Pancreas (tissue), 10 donors: ENCODE results near the gene CHMP2B. TPM values are rescaled to one million over a fixed set of nuclear protein-coding genes. Genes with fewer than 3 reads are reported as not detected.
"Not testable (repeated sequence)": the region's sequence is repeated elsewhere in the genome, so short reads cannot be mapped to it uniquely, and the experiment has no call there.

Source experiments
- ATAC-seq, 4 donors: fragments of 200-7000 bp; cut with Tn5 transposase; one replicate each; pipeline versions ENCODE4 v1.8.0 to v1.9.1; 2020; ENCODE audit warnings: mild to moderate bottlenecking in 4 of 4, moderate library complexity in 4 of 4
- DNase-seq, 6 donors: peaks; one replicate each; pipeline ENCODE4 v3.0.0-alpha.2; 2020
- FAIRE-seq: peaks from 2 replicates; lab custom pipeline; 2012; peaks lifted over from hg19 to GRCh38; lab: Jason Lieb, UNC
- H3K27ac ChIP-seq, 4 donors: fragments of 200-600 bp; sonication (generic); 1 replicate in 3 of 4; 2 replicates in 1 of 4; pipeline versions ENCODE4 v1.5.0 to v1.8.0; 2020
- H3K27me3 ChIP-seq, 4 donors: fragments of 200-600 bp; one replicate each; pipeline ENCODE4 v1.8.0; 2021
- H3K36me3 ChIP-seq, 3 donors: fragments of 200-600 bp; sonication (generic) in 1 of 3; one replicate each; pipeline versions ENCODE4 v1.5.0 to v1.8.0; 2020 to 2021
- H3K4me1 ChIP-seq, 3 donors: fragments of 200-600 bp; one replicate each; pipeline ENCODE4 v1.8.0; 2021
- H3K4me3 ChIP-seq, 4 donors: fragments of 200-600 bp; sonication (generic) in 2 of 4; one replicate each; pipeline versions ENCODE4 v1.5.0 to v1.8.0; 2020 to 2021
- H3K9me3 ChIP-seq, 4 donors: fragments of 200-600 bp; one replicate each; pipeline ENCODE4 v1.8.0; 2021
- CTCF ChIP-seq, 4 donors: fragments of 200-600 bp; sonication (generic) in 3 of 4; IDR thresholded peaks; one replicate each; pipeline versions ENCODE4 v1.5.0 to v1.8.0; 2021; ENCODE audit warnings: antibody characterized with exemption in 4 of 4
- WGBS, 2 donors: extraction: QIAGEN DNeasy Blood & Tissue Kit; methylation state at CpG; one replicate each; pipeline ENCODE4 v1.1.7; 2013; 5-methylcytosine and 5-hydroxymethylcytosine counted together
- intact Hi-C, 3 donors: fragments of 100-400 bp; cut with DNase I; formaldehyde crosslinking; loops; one replicate each; pipeline versions ENCODE4 v1.11.1 to v1.14.2; 2022
- polyA plus RNA-seq, 2 donors: library from polyadenylated mRNA; stranded (reverse); fragments of 200-250 nt; gene quantifications; one replicate each; pipeline ENCODE4 v1.2.3, GENCODE V29; 2013
- total RNA-seq, 6 donors: library from RNA; stranded (reverse); fragmentation: NEBNext Ultra II Directional in 4 of 6; extraction: Animal tissue kit (Norgen Biotek cat#: 25700) in 4 of 6; gene quantifications; one replicate each; pipeline versions ENCODE4 v1.2.1 to v1.2.4, GENCODE V29; 2021 to 2023
- donor health status: healthy with polysubstance abuse.
- donor health status: DM: no; HTN: no; CAD: no; lungs with moderate emphysema.
- donor health status: DM: no; HTN: no; CAD: no.
- donor health status: control.
- donor health status: control.
- donor health status: Bipolar disorder and iron deficiency.
- donor health status: DM: yes; HTN: yes; CAD: no.
- donor health status: DM: no; HTN: no; CAD: no.
- donor health status: DM: no; HTN: no; CAD: no.
- donor health status: DM: yes; HTN: yes; CAD: no.

Gene CHMP2B
- total and polyA plus RNA-seq, 8 donors, result 10.3 to 29.0 (median 21.7) TPM

GRCh38 chr3:87233805-87234204 lies 6.7 kb downstream of the CHMP2B start:
- TF ChIP-seq CTCF (IDR thresholded peaks at IDR 0.05), result no peak
- ATAC-seq, result no peak
- intact Hi-C loops, result no loop called here
- no peak for DNase-seq
- Histone ChIP-seq H3K27me3 (no peaks in the 10 kb centered on the region), H3K27ac (no peak overlapping the region), H3K4me1 (peaks cover 16 to 37% (median 20%) of the 10 kb centered on the region in 3 donors), H3K4me3 (no peak overlapping the region), H3K36me3 (no peaks in the 10 kb centered on the region), H3K9me3 (no peaks in the 10 kb centered on the region)
- no peak for FAIRE-seq
- WGBS, 2 donors, result 79 to 92% methylated on average over 1 of the region's 1 CpG

GRCh38 chr3:87236093-87236492 lies 9.0 kb downstream of the CHMP2B start:
- no peaks in the 10 kb centered on the region for H3K9me3 ChIP-seq
- no peak overlapping the region for H3K4me3 ChIP-seq
- H3K36me3 ChIP-seq, result peaks cover 0 to 5% (median 0%) of the 10 kb centered on the region in 3 donors
- DNase-seq, result no peak
- peaks cover 0 to 19% (median 6%) of the 10 kb centered on the region in 3 donors for H3K4me1 ChIP-seq
- no peaks in the 10 kb centered on the region for H3K27me3 ChIP-seq
- 100% methylated on average over 1 of the region's 1 CpG for WGBS, 2 donors
- intact Hi-C loops, result no loop called here
- ATAC-seq, result no peak
- no peak for TF ChIP-seq CTCF (IDR thresholded peaks at IDR 0.05)
- no peak for FAIRE-seq
- no peak overlapping the region for H3K27ac ChIP-seq

DNA sequence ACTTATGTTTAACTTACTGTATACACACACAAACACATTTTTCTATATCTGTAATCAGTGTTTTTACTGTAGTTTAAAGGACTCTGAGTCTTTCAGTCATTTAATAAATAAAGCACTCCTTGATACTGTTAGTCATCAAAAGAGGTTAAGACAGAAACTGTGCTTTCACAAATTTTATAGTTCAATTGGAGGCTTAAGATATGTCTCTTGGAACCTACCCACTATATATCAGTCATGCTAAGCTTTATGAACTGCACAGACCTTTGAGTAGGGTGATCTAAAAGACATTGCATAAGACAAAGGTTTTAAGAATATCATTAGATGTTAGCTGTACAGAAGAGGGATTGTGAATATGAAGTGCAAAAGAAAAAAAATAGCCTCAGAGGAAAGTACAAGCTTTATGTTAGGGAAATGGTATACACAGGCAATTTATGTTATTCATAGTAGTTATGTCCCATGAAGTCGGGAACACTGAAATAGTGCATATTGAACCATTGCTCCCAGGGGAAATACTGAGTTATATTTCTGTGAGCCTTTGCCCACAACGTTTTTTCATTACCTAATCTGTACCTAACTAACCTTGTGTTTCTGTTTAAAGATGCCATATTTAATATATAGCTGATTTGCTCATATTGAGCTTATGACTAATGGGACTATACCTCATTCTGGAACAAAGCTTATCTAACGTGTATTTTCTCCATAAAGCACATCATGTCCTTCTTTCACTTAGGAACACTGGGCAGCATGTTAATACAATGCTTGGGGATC lies 19.7 kb downstream of the CHMP2B start:
- peak in 1 of 4 donors; percentile 21 for ATAC-seq
- WGBS, 2 donors, result 68 to 71% methylated on average over 3 of the region's 3 CpGs

DNA sequence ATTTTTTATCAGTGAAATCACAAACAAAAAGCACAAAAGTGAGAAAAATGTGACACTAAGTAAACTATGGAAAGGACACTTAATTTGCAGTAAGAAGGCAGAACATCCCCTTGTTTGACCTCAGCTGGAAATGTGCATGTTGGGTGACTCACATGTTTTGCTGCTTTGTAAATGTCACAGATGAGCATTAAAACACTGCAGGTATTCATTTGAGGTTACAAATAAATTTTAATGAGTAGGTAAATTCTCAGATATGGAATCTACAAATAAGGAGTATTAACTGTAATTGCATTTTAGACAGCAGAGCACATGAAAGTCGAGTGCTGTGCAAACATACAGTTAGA lies 20.3 kb downstream of the CHMP2B start:
- DNase-seq, result no peak
- 58 to 73% methylated on average over 1 of the region's 1 CpG for WGBS, 2 donors

More for the DNA sequence above, 19.7 kb downstream of the CHMP2B start:
- DNase-seq (no peak), FAIRE-seq (no peak)
- Histone ChIP-seq H3K4me3 (no peak overlapping the region), H3K27ac (no peak overlapping the region), H3K36me3 (peaks cover 0 to 25% (median 4%) of the 10 kb centered on the region in 3 donors), H3K27me3 (no peaks in the 10 kb centered on the region), H3K4me1 (no peaks in the 10 kb centered on the region), H3K9me3 (no peaks in the 10 kb centered on the region)
- intact Hi-C loops, result no loop called here
- no peak for TF ChIP-seq CTCF (IDR thresholded peaks at IDR 0.05)

GRCh38 chr3:87248231-87248630 lies 21.1 kb downstream of the CHMP2B start:
- ATAC-seq, H3K4me1 ChIP-seq, H3K9me3 ChIP-seq, intact Hi-C loops, H3K27me3 ChIP-seq, DNase-seq, H3K27ac ChIP-seq, FAIRE-seq, H3K4me3 ChIP-seq: not testable (repeated sequence)
- H3K36me3 ChIP-seq, result peaks cover 0 to 26% (median 4%) of the 10 kb centered on the region in 3 donors
- WGBS, 2 donors, result 93% methylated on average over 6 of the region's 6 CpGs

More for the DNA sequence above, 20.3 kb downstream of the CHMP2B start:
- no peaks in the 10 kb centered on the region for H3K4me1 ChIP-seq
- H3K36me3 ChIP-seq, result peaks cover 0 to 25% (median 4%) of the 10 kb centered on the region in 3 donors
- TF ChIP-seq CTCF (IDR thresholded peaks at IDR 0.05), result no peak
- FAIRE-seq (no peak), ATAC-seq (no peak)
- H3K27me3 ChIP-seq, result no peaks in the 10 kb centered on the region
- no peak overlapping the region for H3K27ac ChIP-seq
- no peak overlapping the region for H3K4me3 ChIP-seq
- intact Hi-C loops, result no loop called here
- no peaks in the 10 kb centered on the region for H3K9me3 ChIP-seq
